Heart right ventricle (tissue), 16 donors: Measurements from ENCODE around the gene PAPPA. TPM values are rescaled to one million over a fixed set of nuclear protein-coding genes. Genes with fewer than 3 reads are reported as not detected.

ENCODE experiments used
- ATAC-seq, 8 donors: fragments of 200-7000 bp; cut with Tn5 transposase; one replicate each; pipeline ENCODE4 v1.9.1; 2020; ENCODE audit warnings: mild to moderate bottlenecking in 8 of 8, moderate library complexity in 8 of 8, moderate number of reproducible peaks in 1 of 8
- DNase-seq, 2 donors: peaks; one replicate each; pipeline ENCODE4 v3.0.0-alpha.2; 2020
- H3K27ac ChIP-seq, 10 donors: fragments of 200-600 bp; sonication (generic) in 2 of 10; one replicate each; pipeline versions ENCODE4 v1.5.0 to v1.8.0; 2020 to 2022; ENCODE audit warnings: mild to moderate bottlenecking in 3 of 10
- H3K27me3 ChIP-seq, 7 donors: fragments of 200-600 bp; one replicate each; pipeline ENCODE4 v1.8.0; 2021 to 2022; ENCODE audit warnings: mild to moderate bottlenecking in 2 of 7
- H3K36me3 ChIP-seq, 9 donors: fragments of 200-600 bp; sonication (generic) in 1 of 9; one replicate each; pipeline versions ENCODE4 v1.5.0 to v1.8.0; 2020 to 2022; ENCODE audit warnings: mild to moderate bottlenecking in 2 of 9
- H3K4me1 ChIP-seq, 9 donors: fragments of 200-600 bp; sonication (generic) in 1 of 9; one replicate each; pipeline versions ENCODE4 v1.5.0 to v1.8.0; 2020 to 2022; ENCODE audit warnings: mild to moderate bottlenecking in 4 of 9
- H3K4me3 ChIP-seq, 10 donors: fragments of 200-600 bp; sonication (generic) in 2 of 10; one replicate each; pipeline versions ENCODE4 v1.5.0 to v1.8.0; 2020 to 2022; ENCODE audit warnings: mild to moderate bottlenecking in 7 of 10, moderate library complexity in 2 of 10
- H3K9me3 ChIP-seq, 11 donors: fragments of 200-600 bp in 10 of 11; sonication (generic) in 2 of 11; one replicate each; pipeline versions ENCODE4 v1.5.0 to v1.8.0; 2013 to 2022; ENCODE audit warnings: mild to moderate bottlenecking in 2 of 11, control low read depth in 1 of 11, moderate library complexity in 1 of 11
- CTCF ChIP-seq, 9 donors: fragments of 200-600 bp; sonication (generic) in 2 of 9; IDR thresholded peaks; one replicate each; pipeline versions ENCODE4 v1.5.0 to v1.8.0; 2021 to 2022; ENCODE audit warnings: antibody characterized with exemption in 9 of 9, mild to moderate bottlenecking in 5 of 9, moderate library complexity in 1 of 9
- WGBS, 2 donors: extraction: QIAGEN DNeasy Blood & Tissue Kit; methylation state at CpG; one replicate each; pipeline ENCODE4 v1.1.7; 2013; ENCODE audit warnings: inconsistent platforms in 1 of 2; 5-methylcytosine and 5-hydroxymethylcytosine counted together
- intact Hi-C, 10 donors: fragments of 100-400 bp; cut with DNase I; formaldehyde crosslinking; loops; one replicate each; pipeline versions ENCODE4 v1.11.1 to v1.14.2; 2022
- polyA plus RNA-seq, 2 donors: library from polyadenylated mRNA; stranded (reverse); fragments of 200-250 nt; gene quantifications; one replicate each; pipeline ENCODE4 v1.2.3, GENCODE V29; 2013
- total RNA-seq, 10 donors: library from RNA; stranded (reverse); fragmentation: NEBNext Ultra II Directional in 3 of 10; extraction: Animal tissue kit (Norgen Biotek cat#: 25700) in 3 of 10; gene quantifications; one replicate each; pipeline versions ENCODE4 v1.2.1 to v1.2.4, GENCODE V29; 2021 to 2023
- donor health status: Arrhythmogenic right ventricular cardiomyopathy.
- donor health status: ischemic (EF 13 %, LVEDD 7.1; RV severe dilation, severe dysfunction).
- donor health status: healthy with polysubstance abuse.
- donor health status: DM: no; HTN: yes; CAD: no.
- donor health status: DM: no; HTN: no; CAD: no.
- donor health status: ischemic (EF 25% LVEDD 6.9; RV normal size, moderate dysfunction).
- donor health status: ischemic (EF 25% LVEDD 5.7; RV mildly dilated, moderate dysfunction).
- donor health status: healthy.
- donor health status: DM: yes; HTN: yes; CAD: no.
- donor health status: Ischemic cardiomyopathy.
- donor health status: ischemic (EF 35%, LVEDD 5.7; RV mildly dilated, moderate dysfunction).
- donor health status: nonischemic (EF 11% LVEDD 7.7; RV severe dilation, severe dysfunction).
- donor health status: DM: yes; HTN: yes; CAD: no.
- donor health status: PGD.
- donor health status: ischemic (EF 29% LVEDD 5.4; RV normal size, mild dysfunction).
- donor health status: nonischemic (EF 23%, LVEDD 6.1; RV moderate dilation, normal function).

The PAPPA gene
- total and polyA plus RNA-seq, 12 donors, result 0.15 to 3.4 (median 1.2) TPM

- no peaks in the 10 kb centered on the region for H3K4me1 ChIP-seq
- no peak for TF ChIP-seq CTCF (IDR thresholded peaks at IDR 0.05)
- no peaks in the 10 kb centered on the region for H3K27me3 ChIP-seq
- no peak overlapping the region for H3K27ac ChIP-seq
- no peaks in the 10 kb centered on the region for H3K36me3 ChIP-seq
- no peaks in the 10 kb centered on the region for H3K9me3 ChIP-seq
- intact Hi-C loops, result no loop called here
- WGBS, 2 donors, result 89 to 94% methylated on average over 4 of the region's 4 CpGs
- no peak for ATAC-seq
- no peak overlapping the region for H3K4me3 ChIP-seq
- no peak for DNase-seq
Measured at GRCh38 chr9:116287721-116288120, 134.1 kb downstream of the PAPPA start.

GRCh38 chr9:116288658-116289057 lies 135.1 kb downstream of the PAPPA start:
- Histone ChIP-seq H3K9me3 (no peaks in the 10 kb centered on the region), H3K4me1 (no peaks in the 10 kb centered on the region), H3K27me3 (no peaks in the 10 kb centered on the region), H3K4me3 (no peak overlapping the region), H3K36me3 (no peaks in the 10 kb centered on the region), H3K27ac (no peak overlapping the region)
- DNase-seq, result no peak
- TF ChIP-seq CTCF (IDR thresholded peaks at IDR 0.05), result no peak
- WGBS, 2 donors, result 77 to 95% methylated on average over 3 of the region's 3 CpGs
- intact Hi-C loops, result no loop called here
- ATAC-seq, result no peak

- 79 to 86% methylated on average over 2 of the region's 2 CpGs for WGBS, 2 donors
Measured at GRCh38 chr9:116297346-116297745, 143.8 kb downstream of the PAPPA start.

GRCh38 chr9:116298249-116298648 lies 144.7 kb downstream of the PAPPA start:
- ATAC-seq (no peak), DNase-seq (no peak)
- intact Hi-C loops, result no loop called here
- Histone ChIP-seq H3K27me3 (no peaks in the 10 kb centered on the region), H3K36me3 (no peaks in the 10 kb centered on the region), H3K4me3 (no peak overlapping the region), H3K4me1 (no peaks in the 10 kb centered on the region), H3K9me3 (no peaks in the 10 kb centered on the region), H3K27ac (no peak overlapping the region)
- TF ChIP-seq CTCF (IDR thresholded peaks at IDR 0.05), result no peak
- WGBS, 2 donors, result 66 to 67% methylated on average over 3 of the region's 3 CpGs

More at GRCh38 chr9:116297346-116297745, 143.8 kb downstream of the PAPPA start:
- ATAC-seq, result no peak
- no peak for DNase-seq
- no peak for TF ChIP-seq CTCF (IDR thresholded peaks at IDR 0.05)
- no peaks in the 10 kb centered on the region for H3K9me3 ChIP-seq
- no peaks in the 10 kb centered on the region for H3K27me3 ChIP-seq
- intact Hi-C loops, result no loop called here
- H3K36me3 ChIP-seq, result no peaks in the 10 kb centered on the region
- no peak overlapping the region for H3K27ac ChIP-seq
- H3K4me1 ChIP-seq, result no peaks in the 10 kb centered on the region
- no peak overlapping the region for H3K4me3 ChIP-seq
